GM18951 (cell line): Measurements from ENCODE around the gene FUCA1.
"Not testable (repeated sequence)": the region's sequence is repeated elsewhere in the genome, so short reads cannot be mapped to it uniquely, and the experiment has no call there.

Source experiments
- POLR2A ChIP-seq: IDR thresholded peaks from 4 replicates; pipeline ENCODE4 v1.6.1; 2011; ENCODE audit warnings: mild to moderate bottlenecking; ENCODE audit not compliant: insufficient read length, insufficient read depth; ENCODE audit errors: extremely low read depth
- in situ Hi-C: fragments of 300-500 bp; cut with MboI; formaldehyde crosslinking; loops from one replicate; pipeline ENCODE4 v1.12.0; 2022; ENCODE audit warnings: low sequenced_read_pairs, mixed read lengths, inconsistent platforms; ENCODE audit not compliant: unreplicated experiment

The FUCA1 gene

GRCh38 chr1:23875382-23875781 lies 7.3 kb upstream of the FUCA1 start:
- no peak for TF ChIP-seq POLR2A
- in situ Hi-C loops, result no loop called here

GRCh38 chr1:23872421-23872820 lies 4.3 kb upstream of the FUCA1 start:
- no peak for TF ChIP-seq POLR2A
- in situ Hi-C loops, result no loop called here

GRCh38 chr1:23869051-23869450 lies 961 bp upstream of the FUCA1 start:
- TF ChIP-seq POLR2A, result no peak
- in situ Hi-C loops, result loop anchor here (10.0 kb wide), 1 partner anchor 54 kb away; no protein-coding TSS in a partner anchor

GRCh38 chr1:23868557-23869016 lies 497 bp upstream of the FUCA1 start:
- in situ Hi-C loops, result loop anchor here (10.0 kb wide), 1 partner anchor 54 kb away; no protein-coding TSS in a partner anchor
- no peak for TF ChIP-seq POLR2A

GRCh38 chr1:23867542-23867894 lies 572 bp downstream of the FUCA1 start:
- TF ChIP-seq POLR2A, result no peak
- in situ Hi-C loops, result loop anchor here (10.0 kb wide), 1 partner anchor 53 kb away; no protein-coding TSS in a partner anchor

GRCh38 chr1:23865543-23865930 lies 2.6 kb downstream of the FUCA1 start:
- in situ Hi-C loops, result loop anchor here (10.0 kb wide), 1 partner anchor 51 kb away; no protein-coding TSS in a partner anchor
- TF ChIP-seq POLR2A, result no peak

- in situ Hi-C loops, result loop anchor here (10.0 kb wide), 1 partner anchor 50 kb away; no protein-coding TSS in a partner anchor
- TF ChIP-seq POLR2A, result no peak
Observed at GRCh38 chr1:23864801-23865542, 3.1 kb downstream of the FUCA1 start.

GRCh38 chr1:23862640-23863039 lies 5.5 kb downstream of the FUCA1 start:
- TF ChIP-seq POLR2A, result no peak
- in situ Hi-C loops, result loop anchor here (10.0 kb wide), 1 partner anchor 48 kb away; no protein-coding TSS in a partner anchor

- in situ Hi-C loops, result no loop called here
- TF ChIP-seq POLR2A, result no peak
Observed at GRCh38 chr1:23854568-23854967, 13.5 kb downstream of the FUCA1 start.

- in situ Hi-C loops, result not testable (repeated sequence)
Observed at GRCh38 chr1:23853124-23853523, 15.0 kb downstream of the FUCA1 start.

GRCh38 chr1:23851406-23851805 lies 16.7 kb downstream of the FUCA1 start:
- in situ Hi-C loops, result not testable (repeated sequence)

- in situ Hi-C loops, result no loop called here
- TF ChIP-seq POLR2A, result no peak
Observed at GRCh38 chr1:23848673-23849616, 19.1 kb downstream of the FUCA1 start.

GRCh38 chr1:23847482-23848095 lies 20.5 kb downstream of the FUCA1 start:
- in situ Hi-C loops, result not testable (repeated sequence)

- TF ChIP-seq POLR2A, result no peak
- in situ Hi-C loops, result no loop called here
Observed at GRCh38 chr1:23845163-23845562, 22.9 kb downstream of the FUCA1 start.
